ENCODE data around the gene ARHGAP19.

GRCh38 chr10:97178074-97178473 lies 114.4 kb downstream of the ARHGAP19 start:
- TF ChIP-seq POLR2A (IDR thresholded peaks at IDR 0.05; ENCODE audit: low read length) (no peak), GATA1 (IDR thresholded peaks at IDR 0.05; ENCODE audit: low read depth, low read length) (no peak)
